NT2/D1 (cell line): ENCODE measurements around the gene LRRC26.

Experiments
- DNase-seq: peaks from one replicate; pipeline ENCODE4 v3.0.0-alpha.2; 2011; ENCODE audit warnings: low read depth, low spot score
- H3K27me3 ChIP-seq: 2 replicates; pipeline ENCODE4 v1.6.0; 2011; ENCODE audit warnings: mild to moderate bottlenecking; ENCODE audit not compliant: insufficient read length, insufficient read depth
- H3K36me3 ChIP-seq: 2 replicates; pipeline ENCODE4 v1.6.1; 2011; ENCODE audit warnings: mild to moderate bottlenecking, low read length, mixed read lengths; ENCODE audit not compliant: insufficient read depth, insufficient read length
- H3K4me1 ChIP-seq: 2 replicates; pipeline ENCODE4 v1.5.1; 2011; ENCODE audit not compliant: insufficient read depth, insufficient read length
- H3K4me3 ChIP-seq: 2 replicates; pipeline ENCODE4 v1.5.1; 2011; ENCODE audit warnings: low read depth; ENCODE audit not compliant: insufficient read length
- H3K9ac ChIP-seq: 2 replicates; pipeline ENCODE4 v1.6.0; 2011; ENCODE audit warnings: low read depth; ENCODE audit not compliant: insufficient read length
- H3K9me3 ChIP-seq: 2 replicates; pipeline ENCODE4 v1.5.1; 2011; ENCODE audit warnings: mild to moderate bottlenecking, low read length; ENCODE audit not compliant: insufficient read depth
- SUZ12 ChIP-seq: IDR thresholded peaks from 2 replicates; pipeline ENCODE4 v1.6.1; 2011; ENCODE audit not compliant: insufficient read length, insufficient read depth; ENCODE audit errors: extremely low read depth
- YY1 ChIP-seq: IDR thresholded peaks from 2 replicates; pipeline ENCODE4 v1.6.1; 2011; ENCODE audit not compliant: insufficient read length, insufficient read depth
- ZNF274 ChIP-seq: IDR thresholded peaks from 2 replicates; pipeline ENCODE4 v1.6.1; 2011; ENCODE audit warnings: mild to moderate bottlenecking, low read depth, low read length

LRRC26 gene

GRCh38 chr9:137141976-137142936 is 27.6 kb downstream of the LRRC26 start:
- H3K9ac ChIP-seq: no peak overlapping the region
- peaks cover 66% of the 10 kb centered on the region for H3K27me3 ChIP-seq
- peaks cover 25% of the 10 kb centered on the region for H3K4me1 ChIP-seq
- DNase-seq: no peak
- H3K9me3 ChIP-seq: no peaks in the 10 kb centered on the region
- no peak overlapping the region for H3K4me3 ChIP-seq
- TF ChIP-seq SUZ12: no peak
- no peak for TF ChIP-seq ZNF274
- no peak for TF ChIP-seq YY1
- H3K36me3 ChIP-seq: no peaks in the 10 kb centered on the region

- no peaks in the 10 kb centered on the region for H3K36me3 ChIP-seq
- H3K9ac ChIP-seq: no peak overlapping the region
- no peaks in the 10 kb centered on the region for H3K9me3 ChIP-seq
- DNase-seq: no peak
- peaks cover 76% of the 10 kb centered on the region for H3K27me3 ChIP-seq
- H3K4me1 ChIP-seq: peaks cover 21% of the 10 kb centered on the region
- TF ChIP-seq SUZ12: no peak
- TF ChIP-seq ZNF274: no peak
- no peak for TF ChIP-seq YY1
- no peak overlapping the region for H3K4me3 ChIP-seq
Observed at GRCh38 chr9:137141050-137141810, 28.6 kb downstream of the LRRC26 start.

- Histone ChIP-seq H3K4me1 (peaks cover 22% of the 10 kb centered on the region), H3K36me3 (no peaks in the 10 kb centered on the region), H3K4me3 (no peak overlapping the region), H3K9ac (no peak overlapping the region), H3K27me3 (peaks cover 83% of the 10 kb centered on the region), H3K9me3 (no peaks in the 10 kb centered on the region)
- TF ChIP-seq ZNF274 (no peak), YY1 (no peak), SUZ12 (no peak)
- no peak for DNase-seq
Observed at GRCh38 chr9:137140151-137141012, 29.5 kb downstream of the LRRC26 start.

- no peaks in the 10 kb centered on the region for H3K9me3 ChIP-seq
- H3K27me3 ChIP-seq: peaks cover 83% of the 10 kb centered on the region
- no peak for DNase-seq
- peaks cover 22% of the 10 kb centered on the region for H3K4me1 ChIP-seq
- no peaks in the 10 kb centered on the region for H3K36me3 ChIP-seq
- H3K9ac ChIP-seq: no peak overlapping the region
- H3K4me3 ChIP-seq: no peak overlapping the region
- TF ChIP-seq ZNF274 (no peak), YY1 (no peak), SUZ12 (peak; percentile 69)
Observed at GRCh38 chr9:137139468-137140150, 30.2 kb downstream of the LRRC26 start.

GRCh38 chr9:137138722-137139467 is 31.0 kb downstream of the LRRC26 start, which contains the start of gene GRIN1:
GRIN1 (plus strand) TSS chr9:137139154; CDS start chr9:137139487, 333 bp downstream.
- Histone ChIP-seq H3K4me1 (peaks cover 22% of the 10 kb centered on the region), H3K9ac (no peak within 1 kb of the TSS), H3K36me3 (no peaks in the 10 kb centered on the region), H3K9me3 (no peaks in the 10 kb centered on the region), H3K27me3 (peaks cover 85% of the 10 kb centered on the region), H3K4me3 (peak within 1 kb of the TSS; percentile 22)
- TF ChIP-seq ZNF274: no peak
- peak; percentile 87 for TF ChIP-seq SUZ12
- DNase-seq: no peak
